Activated CD4-positive, alpha-beta T cell treated with anti-CD3 and anti-CD28 coated beads, Interleukin-2, amount 50 U/mL, for 48 hours (primary cell): ENCODE data around the gene DLX3.
"Not testable (repeated sequence)": the region's sequence is repeated elsewhere in the genome, so short reads cannot be mapped to it uniquely, and the experiment has no call there.

ENCODE experiments used
- DNase-seq, 2 experiments: peaks; one replicate each; pipeline ENCODE4 v3.0.0-alpha.2; 2020

DLX3 gene

DNA sequence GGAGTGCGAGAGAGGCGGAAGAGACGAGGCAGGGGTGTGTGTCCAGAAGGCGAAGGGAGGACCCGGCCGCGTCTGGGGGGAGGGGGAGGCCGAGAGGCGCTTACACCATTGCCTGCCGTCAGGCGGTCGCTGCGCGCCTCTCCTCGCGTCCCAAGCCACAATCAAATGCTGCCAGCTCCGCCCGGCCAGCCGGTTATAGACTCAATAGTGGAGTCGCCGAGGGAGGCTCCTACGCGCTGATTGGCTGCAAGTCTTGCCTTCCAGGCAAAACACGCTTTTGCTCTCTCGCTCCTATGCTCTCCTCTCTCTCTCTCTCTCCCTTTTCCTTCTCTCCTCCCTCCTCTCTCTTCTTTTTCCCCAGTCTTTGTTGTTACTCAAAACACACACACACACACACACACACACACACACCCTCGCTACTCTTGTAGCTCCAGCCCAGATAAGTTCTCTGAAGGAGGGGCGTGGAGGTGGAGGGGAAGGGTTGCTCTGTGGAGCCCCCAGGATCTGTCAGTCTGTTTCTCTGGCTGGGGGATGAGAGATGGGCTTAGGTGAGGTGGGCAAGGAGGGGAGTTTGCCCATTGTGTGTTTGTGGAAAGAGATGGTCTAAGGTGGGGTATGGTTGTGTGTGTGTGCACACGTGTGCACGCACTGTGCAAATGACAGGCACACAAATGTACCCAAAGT, at the start of gene DLX3:
Gene DLX3 (minus strand): TSS at position 170 of the 684 bp plus-strand sequence. CDS start 226 bp downstream, outside the sequence.
- peak; percentile 44 to 50 for DNase-seq

DNA sequence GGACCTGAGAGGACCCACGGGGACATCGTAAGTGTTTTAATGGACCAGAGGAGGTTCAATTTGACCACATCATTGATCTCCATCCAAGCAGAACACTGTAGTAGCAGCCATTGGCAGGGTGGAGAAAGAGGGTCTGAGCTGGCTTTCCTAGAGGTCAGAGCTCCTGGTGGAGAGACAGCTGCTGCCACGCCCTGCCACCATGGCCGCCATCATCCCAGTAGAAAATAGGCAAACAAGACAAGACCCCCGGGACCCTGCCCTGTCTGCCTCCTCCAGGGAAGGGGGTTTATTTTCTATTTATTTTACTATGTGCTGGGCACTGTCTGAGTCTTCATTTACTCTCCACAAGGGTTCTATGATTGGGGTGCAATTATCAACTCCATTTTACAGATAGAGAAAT, 49.5 kb upstream of the DLX3 start:
- no peak for DNase-seq

DNA sequence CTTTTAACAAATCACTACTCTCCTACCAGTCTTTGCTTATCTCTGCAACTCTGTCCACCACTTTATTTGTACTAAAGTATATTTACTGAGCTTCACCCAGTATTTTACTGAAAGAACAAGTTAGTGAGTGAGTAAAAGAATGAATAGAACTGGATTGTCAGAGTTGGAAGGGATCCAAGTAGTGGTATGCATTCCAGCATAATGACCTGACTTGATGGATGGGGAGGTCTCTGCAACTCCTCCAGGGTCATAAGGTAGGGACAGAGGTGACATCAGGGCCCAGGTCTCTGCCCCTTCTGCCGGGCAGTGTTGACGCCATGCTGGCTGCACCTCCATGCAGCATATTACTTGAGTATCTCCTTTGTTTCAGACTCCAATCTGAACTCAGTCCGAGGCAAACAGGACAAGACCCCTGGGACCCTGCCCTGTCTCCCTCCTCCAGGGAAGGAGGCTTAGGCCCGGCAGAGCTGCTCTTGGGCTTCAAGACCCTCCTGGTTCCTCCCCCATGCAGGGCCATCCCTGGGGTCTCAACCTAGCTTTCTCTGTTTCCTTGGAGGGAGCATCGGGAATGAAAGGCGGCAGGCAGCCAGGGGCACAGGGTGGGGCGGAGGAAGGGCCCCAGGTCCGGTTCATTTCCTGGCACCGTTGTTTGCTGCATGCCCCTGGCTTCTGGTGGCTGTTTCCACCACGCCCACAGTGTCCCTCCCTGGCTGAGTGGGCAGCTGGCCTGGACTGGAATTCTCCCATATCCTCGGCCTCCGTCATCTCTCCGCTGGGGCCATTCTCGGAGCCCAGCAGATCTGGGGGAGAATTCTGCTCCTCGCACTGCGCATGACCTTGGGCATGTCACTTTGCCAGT, 48.5 kb upstream of the DLX3 start:
- DNase-seq = no peak

DNA sequence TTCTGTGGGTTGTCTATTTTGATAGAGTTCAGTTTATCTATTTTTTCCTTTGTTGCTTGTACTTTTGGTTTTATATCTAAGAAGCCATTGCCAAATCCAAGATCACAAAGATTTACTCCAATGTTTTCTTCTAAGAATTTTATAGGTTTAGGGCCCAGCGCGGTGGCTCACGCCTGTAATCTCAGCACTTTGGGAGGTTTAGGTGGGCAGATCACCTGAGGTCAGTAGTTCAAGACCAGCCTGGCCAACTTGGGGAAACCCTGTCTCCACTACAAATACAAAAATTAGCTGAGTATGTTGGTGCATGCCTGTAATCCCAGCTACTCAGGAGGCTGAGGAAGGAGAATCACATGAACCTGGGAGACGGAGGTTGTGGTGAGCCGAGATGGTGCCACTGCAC, 47.2 kb upstream of the DLX3 start:
- DNase-seq = no peak

DNA sequence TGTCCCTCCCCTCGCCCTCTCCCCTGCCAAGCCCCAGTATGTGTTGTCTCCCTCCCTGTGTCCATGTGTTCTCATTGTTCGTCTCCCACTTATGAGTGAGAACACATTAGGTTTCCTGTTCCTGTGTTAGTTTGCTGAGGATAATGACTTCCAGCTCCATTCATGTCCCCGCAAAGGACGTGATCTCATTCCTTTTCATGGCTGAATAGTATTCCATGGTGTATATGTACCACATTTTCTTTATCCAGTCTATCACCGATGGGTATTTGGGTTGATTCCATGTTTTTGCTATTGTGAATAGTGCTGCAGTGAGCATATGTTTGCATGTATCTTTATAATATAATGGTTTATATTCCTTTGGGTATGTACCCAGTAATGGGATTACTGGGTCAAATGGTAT, 45.5 kb upstream of the DLX3 start:
- not testable (repeated sequence) for DNase-seq

DNA sequence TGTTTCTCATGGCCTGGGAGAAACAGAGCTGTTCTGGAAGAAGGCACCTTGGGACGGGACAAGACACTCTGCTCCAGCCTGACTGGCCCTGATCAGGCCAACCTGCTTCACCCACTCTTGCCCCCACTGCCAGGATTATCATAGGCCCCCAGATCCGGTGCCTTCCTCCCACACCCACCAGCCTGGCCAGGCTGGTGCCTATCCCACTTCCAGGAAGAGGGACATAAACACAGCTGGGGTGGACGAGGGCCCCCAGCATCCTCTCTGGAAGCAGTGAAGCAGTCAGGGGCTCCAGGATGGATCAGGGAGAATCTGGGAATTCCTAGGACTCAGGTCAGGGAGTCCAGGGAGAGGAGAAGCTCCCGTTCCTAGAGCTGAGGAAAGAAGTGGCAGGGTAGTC, 44.0 kb upstream of the DLX3 start:
- DNase-seq = no peak

DNA sequence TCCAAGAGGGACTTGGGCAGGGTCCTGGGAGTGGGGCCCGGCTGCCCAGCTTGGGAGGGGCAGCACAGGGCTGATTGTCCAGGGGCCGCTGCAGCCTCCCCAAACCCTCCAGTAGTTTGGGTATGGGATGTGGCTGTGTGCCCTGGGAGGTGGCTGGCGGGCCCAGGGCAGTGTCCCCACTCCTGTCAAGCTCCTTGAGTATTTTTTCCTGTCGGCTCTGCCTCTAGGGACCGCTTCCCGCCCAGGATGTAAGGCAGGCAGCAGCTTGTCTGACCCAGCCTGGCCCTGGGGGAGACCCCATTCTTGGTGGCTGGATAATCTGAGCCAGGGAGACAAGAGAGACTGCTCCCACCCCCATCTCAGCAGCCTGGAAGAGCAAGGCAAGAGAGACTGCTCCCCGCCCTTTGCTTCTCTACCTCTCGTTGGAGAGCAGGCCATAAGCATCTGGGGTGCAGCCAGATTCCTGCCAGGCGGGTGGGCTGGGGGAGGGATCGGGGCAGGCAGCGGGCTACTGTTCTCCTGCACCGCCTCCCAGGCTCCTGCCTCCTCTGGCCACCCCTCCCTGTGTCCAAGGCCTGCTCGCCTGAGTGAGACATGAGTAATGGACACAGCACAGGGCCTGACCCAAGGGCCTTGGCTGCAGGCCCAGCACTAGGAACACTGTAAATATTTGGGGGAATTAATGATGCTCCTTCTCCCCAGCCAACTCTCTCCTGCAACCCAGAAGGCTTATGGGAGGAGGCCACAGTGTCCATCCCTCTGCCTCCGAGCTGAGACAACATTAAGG, 42.5 kb upstream of the DLX3 start:
- DNase-seq = no peak

DNA sequence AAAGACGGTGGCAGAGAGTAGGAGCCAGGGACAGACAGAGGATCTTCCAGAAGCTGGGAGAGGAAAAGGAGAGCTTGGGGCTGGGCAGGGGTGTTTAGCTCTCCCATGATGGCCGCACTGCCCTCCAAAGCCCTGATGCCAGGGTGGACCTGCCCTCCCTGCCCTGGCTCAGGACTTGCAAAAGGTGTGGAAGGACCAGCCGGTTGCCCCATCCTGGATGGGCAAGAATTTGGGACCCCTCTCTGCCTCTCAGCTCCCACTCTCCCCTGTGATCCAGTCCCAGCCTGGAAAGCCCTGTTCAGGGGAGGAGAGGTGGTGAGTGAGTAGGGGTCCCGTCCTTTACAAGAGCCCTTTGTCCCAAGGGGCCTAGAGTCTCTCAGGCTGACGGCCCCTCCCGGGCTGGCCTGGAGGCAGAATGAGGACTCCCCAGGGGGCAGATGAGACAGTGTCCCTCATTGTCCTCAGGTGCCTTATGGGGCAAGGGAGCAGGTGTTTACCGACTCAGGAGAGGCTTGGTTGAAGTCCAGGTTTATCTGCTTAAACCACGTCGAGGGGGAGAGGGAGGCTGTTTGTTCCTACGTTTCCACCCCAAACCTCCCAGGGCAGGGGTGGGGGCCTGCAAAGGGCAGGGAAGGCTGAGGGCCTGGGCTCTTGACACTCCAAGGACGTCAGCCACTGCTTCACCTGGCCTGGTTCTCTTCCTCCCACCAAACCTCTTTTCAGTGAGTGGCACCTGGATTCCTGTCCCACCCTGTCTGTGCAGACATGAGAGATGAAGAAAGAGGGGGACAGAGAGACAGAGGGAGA, 41.6 kb upstream of the DLX3 start:
- no peak for DNase-seq

DNA sequence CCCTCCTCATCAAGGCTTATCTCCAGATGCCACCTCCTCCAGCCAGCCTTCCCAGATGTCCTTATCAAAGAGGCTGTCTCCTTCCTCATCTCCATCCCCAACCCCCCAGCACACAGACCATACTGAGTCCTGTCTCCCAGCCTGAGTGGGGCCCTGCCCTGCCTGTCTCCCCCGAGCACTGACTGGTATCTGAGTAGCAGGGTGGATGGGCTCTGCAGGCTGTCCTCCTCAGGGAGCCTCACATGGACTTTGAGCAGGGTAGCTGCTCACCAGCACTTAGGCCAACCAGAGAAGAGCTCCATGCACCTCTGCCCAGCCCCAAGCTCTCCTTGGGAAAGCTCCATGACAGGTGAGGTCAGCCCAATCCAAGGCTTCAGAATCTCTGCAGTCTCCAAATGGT, 40.9 kb upstream of the DLX3 start:
- DNase-seq = no peak

DNA sequence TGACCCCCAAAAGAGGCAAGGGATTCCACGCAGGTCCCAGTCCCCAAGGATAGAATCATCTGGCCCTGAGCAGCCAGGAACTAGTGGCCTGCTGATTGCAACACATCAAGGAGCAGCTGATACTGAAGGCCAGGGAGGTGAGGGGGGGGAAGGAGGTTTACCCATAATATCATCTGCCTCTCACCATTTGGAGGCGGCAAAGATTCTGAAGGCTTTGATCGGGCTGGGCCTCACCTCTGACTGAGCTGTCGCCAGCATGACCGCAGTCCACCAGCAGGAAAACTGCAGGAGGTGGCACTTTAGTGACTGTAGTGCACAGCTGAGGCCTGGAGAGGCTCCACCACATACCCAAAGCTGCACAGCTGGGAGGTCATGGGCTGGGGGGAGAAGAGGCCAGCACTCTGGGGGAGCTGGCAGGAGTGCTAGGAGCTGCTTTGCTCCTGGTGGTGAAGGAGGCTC, 40.4 kb upstream of the DLX3 start:
- no peak for DNase-seq

DNA sequence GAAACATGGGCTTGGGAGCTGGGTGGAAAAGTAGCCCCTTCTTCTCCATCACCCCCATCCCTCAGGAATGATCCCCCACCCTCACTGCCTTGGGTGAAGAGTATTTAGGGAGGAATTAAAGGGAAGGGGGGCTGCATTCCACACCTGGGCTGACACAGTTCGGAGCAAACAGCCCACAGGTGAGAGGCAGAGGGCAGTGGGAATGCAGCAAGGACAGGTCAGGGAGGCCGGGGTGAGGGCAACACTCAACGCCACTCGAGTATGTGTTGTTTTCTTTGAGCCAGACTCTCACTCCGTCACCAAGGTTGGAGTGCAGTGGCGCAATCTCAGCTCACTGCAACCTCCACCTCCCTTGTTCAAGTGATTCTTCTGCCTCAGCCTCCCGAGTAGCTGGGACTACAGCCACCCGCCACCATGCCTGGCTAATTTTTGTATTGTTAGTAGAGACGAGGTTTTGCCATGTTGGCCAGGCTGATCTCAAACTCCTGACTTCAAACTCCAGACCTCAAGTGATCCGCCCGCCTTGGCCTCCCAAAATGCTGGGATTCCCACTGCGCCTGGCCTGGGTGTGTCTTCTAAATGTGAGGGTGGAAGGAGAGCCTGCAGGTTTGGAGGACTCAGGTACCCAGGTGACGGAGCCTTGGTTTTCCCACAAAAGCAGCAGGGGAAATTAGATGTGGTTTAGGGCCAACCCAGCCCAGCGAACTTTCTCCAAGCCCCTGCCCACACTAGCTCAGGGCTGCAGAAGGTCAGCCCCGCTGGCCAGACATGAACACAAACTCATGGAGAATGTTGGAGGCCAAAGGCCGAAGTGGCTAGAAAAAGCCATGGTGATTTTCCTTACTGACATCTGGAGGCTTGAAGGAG, 39.7 kb upstream of the DLX3 start:
- DNase-seq = no peak

DNA sequence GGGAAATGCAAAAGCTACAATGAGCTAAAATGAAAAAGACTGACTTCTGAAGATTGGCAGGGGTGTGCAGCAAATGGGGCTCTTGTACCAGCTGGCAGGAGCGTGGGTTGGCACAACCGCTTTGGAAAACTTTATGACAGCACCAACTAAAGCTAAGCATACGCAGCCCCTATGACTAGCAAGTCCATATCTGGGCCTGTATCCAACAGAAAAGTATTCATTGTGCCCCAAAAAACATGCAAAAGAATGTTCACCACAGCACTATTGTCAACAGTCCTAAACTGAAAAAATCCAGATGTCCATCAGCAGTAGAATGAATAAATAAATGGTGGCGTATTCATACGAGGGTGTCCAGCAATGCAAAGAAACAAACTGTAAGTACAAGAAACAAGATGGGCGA, 38.3 kb upstream of the DLX3 start:
- no peak for DNase-seq

DNA sequence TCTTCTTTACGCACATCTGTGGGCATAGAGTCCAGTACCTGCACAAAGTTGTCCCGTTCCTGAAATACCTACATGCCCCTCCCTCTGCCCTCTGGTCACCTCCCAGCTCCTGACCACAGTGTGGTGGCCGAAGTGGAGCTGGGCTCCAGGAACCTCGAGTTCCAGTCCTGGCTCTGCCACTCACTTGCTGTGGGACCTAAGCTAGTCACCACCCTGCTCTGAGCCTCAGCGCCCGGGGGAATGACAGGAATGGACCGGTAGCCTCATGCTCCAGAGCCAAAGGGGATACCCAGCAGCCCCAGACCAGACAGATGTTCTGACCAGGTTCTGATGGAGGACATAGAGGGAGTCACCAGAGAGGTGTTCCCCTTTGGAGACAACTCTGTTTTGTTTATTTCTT, 34.2 kb upstream of the DLX3 start:
- no peak for DNase-seq

DNA sequence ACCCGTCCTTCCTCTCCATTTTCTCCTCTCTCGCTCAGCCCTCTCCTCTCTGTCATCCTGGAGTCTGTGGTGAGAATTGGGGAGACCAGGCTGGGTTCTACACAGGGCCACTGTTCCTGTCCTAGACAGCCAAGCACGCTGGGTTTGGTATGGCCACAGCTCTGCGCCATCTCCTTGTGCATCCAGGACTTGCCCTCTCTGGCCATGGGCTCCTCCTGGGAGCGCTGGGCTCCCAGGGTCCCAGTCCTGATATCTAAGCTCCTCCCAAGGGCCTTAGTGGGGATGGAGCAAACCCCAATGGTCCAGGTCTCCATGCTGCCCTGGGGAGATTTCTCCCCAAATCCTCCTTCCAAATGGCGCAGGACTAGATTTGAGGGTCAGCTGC, 33.7 kb upstream of the DLX3 start:
- no peak for DNase-seq

DNA sequence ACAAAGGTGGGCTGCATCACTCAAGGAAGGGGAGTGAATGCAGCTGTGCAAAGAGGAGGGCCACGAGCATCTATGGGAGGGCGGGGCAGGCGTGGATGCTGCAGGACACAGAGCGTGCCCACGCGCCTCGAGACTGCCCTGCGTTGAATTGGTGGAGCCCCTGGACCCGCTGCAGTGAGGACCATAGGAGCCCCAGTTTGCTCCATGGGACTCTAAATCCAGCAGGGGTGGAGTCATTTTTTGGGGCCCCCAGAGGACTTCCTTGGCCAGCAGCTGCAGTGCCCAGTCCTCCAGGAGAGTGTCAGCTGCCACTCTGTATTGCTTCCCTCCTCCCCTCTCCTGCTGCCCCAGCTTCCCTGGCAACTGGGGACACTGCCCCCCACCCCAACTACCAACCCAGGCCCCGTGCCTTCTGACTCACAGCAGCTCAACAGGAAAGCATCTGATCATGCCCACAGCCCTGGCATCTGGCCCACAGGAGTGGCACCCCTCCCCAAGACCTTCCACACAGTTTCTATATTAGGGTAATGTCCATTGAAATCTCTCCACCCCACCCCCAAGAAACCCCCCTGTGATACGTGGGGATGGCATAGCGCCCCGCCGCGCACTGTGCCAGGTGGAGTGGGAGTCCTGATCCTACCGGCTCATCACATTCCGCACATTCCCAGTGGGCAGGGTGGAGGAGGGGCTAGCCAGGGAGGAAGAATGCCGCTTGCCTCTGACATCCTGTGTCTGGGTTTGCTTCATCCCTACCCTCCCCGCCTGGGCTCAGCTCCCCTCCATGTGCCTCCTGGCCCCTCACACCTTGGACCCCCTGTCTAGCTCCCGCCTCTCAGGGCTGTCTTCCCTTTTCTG, 33.1 kb upstream of the DLX3 start:
- DNase-seq = no peak

DNA sequence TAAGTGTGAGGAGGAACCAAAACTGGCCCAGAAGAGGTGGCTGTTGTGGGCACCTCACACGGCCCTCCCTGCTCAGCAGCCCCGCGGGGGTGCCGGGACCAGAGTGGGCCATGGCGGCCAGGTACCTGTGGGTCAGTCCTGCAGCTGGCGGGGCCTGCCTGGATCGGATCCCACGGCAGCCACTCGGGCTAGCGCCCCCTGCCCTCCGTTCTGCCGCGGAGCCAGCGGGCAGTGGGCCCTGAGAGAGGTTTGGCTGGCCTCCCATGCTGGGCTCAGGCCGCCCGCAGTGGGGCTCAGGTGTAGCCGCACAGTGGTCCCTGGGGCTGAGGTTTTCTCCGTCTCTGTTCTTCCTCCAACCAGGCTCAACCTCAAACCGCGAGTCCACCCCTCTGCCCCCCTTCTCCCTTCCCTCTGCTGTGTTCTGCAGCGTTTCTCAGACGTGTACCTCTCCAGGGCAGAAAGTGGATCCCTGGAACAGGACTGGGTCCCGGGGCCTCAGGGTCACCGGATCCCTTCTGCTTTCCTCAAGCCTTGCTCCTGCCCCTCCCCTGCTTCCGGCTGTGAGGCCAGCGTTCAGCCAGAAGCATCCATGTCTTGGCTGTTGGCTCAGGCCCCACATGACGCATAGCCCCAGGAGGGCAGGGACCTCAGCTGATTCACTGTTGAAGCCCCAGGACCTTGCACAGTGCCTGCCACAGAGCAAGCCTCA, 32.3 kb upstream of the DLX3 start:
- DNase-seq = no peak

DNA sequence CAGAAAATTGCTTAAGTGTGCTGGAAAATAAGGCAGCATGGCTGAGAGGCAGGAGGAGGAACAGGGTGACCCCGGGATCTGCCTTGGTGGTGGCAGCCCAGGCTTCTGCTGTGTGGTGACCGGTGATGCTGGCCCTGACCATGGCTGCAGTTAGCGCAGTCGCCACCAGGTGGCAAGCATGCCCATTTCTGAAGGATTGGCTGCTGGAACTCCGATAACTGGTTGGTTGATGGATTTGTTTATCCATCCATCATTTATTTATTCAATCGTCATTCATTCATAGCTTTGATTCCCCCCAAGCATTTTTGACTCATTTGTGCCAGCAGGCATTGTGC, 31.8 kb upstream of the DLX3 start:
- peak; percentile 87 to 91 for DNase-seq

DNA sequence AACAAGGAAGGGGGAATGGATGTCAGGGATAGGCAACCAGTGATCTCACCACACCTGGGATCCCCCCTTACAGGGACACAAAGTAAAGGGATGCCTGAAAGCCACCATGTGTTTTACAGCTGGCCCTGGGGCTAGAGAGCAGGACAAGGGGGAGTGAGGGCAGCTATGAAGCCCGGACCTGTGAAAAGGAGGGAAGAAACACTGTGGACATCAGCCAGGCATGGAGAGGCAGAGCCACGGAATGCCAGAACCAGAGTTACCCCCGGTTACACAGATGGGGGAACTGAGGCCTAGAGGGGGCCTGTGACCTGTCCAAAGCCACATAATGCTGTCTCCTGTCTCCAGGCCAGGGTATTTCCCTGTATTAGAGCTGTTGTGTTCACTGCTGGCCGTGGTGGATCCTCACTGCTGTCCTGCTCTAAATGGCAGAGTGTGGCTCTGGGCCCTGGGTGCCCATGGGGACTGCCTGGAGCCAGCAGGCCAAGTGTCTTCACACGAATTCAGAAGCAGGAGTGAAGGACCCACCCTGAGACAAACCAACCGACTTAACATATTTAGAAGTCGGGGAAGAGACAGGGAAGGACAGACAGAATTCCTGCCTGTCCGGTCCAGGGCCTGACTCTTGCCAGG, 31.1 kb upstream of the DLX3 start:
- no peak for DNase-seq

DNA sequence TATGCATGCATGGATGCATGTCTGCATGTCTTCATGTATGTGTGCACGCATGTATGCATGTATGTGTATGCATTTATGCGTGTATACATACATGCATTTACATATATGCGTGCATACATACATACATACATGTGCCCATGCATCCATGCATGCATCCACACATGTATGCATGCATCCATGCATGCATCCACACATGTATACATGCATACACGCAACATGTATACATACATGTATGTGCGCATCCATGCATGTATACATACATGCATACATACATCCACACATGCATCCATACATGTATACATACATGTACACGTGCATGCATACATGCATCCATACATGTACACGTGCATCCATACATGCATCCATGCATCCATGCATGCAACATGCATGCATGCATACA, 29.8 kb upstream of the DLX3 start:
- no peak for DNase-seq

DNA sequence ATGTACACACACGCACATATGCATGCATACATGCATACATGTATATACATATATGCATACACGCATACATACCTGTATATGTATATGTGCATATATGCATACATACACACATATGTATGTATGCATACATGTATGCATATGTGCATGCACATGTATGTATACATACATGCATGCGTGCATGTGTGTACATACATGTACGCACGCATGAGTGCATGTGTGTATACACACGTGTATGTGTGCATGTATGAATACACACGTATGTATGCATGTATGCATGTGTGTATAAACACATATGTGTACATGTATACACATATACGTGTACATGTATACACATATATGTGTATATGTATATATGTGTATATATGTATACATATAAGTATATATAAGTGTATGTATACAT, 28.5 kb upstream of the DLX3 start:
- DNase-seq = no peak
